GM18868 (cell line): ENCODE results near the gene SLC12A7.
"Not testable (repeated sequence)": the region's sequence is repeated elsewhere in the genome, so short reads cannot be mapped to it uniquely, and the experiment has no call there.

Experiments
- ATAC-seq: cut with Tn5 transposase; IDR thresholded peaks from one replicate; pipeline ENCODE4 v1.9.1; 2021; ENCODE audit warnings: mild to moderate bottlenecking, moderate library complexity; ENCODE audit not compliant: unreplicated experiment

SLC12A7 gene

DNA sequence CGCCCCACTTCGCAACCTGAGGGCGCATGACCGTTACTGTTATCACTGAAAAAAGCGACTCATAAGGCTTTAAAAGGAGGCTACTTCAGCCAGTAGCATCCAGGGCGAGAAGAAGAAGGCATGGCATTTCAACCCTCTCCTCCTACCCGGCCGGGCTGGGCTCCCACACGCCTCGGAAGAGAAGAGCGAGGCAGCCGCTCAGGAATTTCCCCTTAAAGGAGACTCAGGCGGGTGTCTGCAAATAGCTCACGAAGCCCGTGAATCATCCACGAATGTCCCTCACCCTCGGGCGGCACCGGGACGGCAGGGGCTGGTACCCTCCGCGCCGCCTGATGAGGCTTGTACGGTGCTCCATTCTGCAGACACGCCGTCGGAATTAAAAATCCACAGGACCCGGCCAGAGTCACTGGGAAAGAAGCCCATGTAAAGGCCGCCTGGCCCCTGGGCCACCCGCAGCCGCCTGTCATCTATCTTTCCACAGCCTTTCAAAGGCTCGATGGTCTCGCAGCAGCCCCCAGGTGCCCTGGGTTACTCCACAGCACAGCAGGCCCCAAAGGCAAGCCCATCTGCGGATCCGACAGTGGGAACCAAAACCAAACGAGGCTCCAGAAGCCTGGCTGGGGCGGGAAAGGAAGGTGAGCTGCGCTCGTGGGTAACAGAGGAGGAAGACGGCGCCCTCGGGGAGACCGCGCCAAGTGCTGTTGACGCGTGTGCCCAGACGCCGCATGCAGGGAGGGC lies 11.8 kb downstream of the SLC12A7 start:
- no peak for ATAC-seq

DNA sequence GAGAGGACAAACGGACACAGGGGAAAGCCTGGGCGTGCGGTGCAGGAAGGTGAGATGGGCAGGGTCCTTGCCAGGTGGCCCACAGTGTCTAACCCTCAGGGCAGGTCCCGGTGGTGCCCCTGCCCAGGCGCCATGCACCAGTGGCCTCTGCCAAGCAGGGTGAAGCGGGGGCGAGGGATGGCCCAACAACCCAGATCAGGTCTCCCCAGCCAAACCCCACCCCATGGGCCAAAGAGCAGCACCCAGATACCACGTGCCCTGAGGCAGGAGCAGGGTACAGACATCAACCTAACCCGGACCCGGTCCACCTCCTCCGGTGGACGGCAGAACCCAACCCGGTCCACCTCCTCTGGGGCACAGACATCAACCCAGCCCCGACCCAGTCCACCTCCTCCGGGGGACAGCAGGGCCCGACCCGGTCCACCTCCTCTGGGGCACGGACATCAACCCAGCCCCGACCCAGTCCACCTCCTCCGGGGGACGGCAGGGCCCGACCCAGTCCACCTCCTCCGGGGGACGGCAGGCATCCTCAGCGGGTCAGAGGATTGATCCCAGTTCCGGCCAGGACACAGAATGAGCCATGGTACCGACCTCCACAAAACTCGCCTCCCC lies 12.8 kb downstream of the SLC12A7 start:
- no peak for ATAC-seq

DNA sequence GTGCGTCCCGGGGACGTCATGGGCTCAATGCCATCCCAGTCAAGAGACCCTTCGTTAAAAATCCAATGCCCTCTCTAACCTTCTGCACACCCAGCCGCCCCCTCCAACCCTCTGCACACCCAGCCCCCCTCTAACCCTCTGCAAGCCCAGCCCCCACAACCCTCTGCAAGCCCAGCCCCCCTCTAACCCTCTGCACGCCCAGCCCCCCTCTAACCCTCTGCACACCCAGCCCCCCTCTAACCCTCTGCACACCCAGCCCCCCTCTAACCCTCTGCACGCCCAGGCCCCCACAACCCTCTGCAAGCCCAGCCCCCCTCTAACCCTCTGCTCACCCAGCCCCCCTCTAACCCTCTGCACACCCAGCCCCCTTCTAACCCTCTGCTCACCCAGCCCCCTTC lies 13.9 kb downstream of the SLC12A7 start:
- ATAC-seq: not testable (repeated sequence)

DNA sequence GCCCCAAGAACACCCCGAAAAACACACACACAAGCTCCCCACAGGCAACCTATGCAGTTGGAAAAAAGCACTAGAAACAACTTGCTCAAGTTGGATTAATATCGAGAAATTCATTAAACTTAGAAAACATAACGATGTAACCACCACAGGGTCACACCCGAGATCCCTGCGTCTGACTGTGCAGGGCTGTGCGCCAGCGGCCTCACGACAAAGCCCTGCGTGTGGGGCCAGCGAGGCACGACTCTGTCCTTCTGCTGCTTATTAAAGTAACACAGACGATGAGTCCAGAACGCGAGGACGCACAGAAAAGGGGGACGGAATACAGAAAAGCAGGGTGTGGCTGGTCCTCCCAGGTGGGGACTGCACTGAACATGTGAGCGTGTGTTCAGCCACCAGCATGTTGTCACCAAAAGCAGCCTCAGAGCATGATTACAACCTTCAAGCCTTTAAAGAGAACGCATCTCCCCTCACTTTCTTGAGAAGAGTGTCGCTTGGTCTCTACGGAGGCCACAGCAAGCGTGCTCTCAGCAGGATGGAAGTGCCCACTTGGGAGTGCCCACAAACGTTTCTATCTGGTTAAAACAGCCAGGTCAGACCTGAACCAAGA lies 14.4 kb downstream of the SLC12A7 start:
- no peak for ATAC-seq

DNA sequence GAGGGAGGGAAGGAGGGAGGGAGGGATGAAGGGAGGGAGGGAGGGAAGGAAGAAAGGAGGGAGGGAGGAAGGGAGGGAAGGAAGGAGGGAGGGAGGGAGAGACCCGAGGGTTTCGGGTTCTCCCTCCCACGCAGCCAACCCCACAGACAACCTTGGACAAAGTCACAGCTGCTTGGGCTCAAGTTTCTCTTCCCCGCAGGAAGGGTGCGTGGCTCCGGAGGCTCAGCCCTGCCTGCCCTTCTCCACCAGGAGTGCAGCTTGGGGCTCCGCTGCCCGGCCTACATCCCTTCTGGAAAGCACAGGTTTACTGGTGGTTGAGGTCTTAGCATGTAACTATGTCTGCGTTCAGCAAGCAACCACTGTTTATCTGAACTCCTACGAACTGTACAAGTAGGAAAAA lies 15.0 kb downstream of the SLC12A7 start:
- ATAC-seq: no peak

DNA sequence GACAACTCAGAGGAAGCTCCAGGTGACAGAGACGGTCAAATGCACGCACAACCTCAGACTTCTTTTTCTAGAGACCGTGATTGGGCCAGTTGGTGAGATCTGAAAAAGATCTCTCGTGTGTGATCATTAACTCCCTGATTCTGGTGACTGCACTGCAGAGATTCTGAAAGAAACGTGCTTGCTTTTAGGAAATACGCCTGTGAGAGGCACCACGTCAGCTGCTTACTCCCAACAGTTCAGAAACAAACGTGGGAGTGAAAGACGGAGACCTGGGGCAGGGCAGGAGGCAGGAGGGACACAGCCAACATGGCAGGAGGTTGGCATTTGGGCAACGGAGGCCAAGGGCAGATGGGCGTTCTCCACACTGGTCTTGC lies 15.9 kb downstream of the SLC12A7 start:
- ATAC-seq: no peak

DNA sequence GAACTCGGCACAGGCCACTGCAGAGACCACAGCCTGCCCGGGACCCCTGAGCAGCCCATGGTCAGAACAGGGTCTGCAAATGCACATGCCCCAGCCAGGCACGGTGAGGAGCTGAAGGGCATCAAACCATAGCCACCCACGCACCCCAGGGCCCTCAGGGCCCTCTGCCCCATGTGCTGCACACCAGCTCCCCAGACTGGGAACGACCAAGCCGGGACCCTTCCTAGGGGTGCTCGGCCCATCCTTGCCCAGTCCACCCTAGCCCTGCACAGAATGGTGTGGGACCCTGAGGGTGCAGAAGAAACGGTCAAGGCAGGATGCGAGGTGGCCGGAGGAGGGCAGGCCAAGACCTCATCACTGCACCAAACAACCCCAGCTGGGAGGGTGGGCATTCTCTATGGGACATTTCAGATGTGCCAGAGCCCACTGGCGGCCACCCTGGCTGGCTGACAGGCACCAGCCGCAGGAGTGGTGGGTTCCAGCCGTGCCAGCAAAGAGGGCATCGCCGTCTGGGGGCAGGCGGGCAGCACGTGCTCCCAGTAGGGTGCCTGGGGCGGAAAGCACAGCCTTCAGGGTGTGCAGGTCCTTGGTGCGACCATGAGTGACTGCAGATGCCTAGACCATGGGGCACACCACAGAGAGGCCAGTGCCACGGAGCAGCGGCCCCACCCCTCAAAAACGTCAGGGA lies 16.4 kb downstream of the SLC12A7 start:
- ATAC-seq: no peak

DNA sequence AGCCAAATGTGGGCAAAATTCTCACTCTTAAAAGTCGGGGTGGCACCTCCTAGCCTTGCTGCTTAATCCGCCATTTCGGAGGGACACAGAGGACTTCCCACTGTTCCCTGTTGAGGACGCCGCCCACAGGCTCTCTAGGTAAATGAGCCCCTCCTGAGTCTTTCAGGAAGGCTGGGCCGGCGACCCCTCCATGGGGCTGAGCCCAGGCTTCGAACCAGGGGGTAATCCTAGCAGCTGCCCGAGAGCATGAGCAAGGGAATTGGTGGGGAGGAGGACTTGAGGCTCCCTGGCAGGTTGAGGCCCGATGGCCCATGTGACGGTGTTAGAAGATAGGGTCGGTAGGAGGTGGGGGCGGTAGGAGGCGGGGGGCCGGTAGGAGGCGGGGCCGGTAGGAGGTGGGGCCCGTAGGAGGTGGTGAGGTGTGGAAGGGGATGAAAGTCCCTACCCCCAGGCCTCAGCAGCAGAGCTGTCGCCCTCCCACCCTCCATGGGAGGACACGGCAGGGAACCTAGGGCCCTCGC lies 17.1 kb downstream of the SLC12A7 start:
- no peak for ATAC-seq

DNA sequence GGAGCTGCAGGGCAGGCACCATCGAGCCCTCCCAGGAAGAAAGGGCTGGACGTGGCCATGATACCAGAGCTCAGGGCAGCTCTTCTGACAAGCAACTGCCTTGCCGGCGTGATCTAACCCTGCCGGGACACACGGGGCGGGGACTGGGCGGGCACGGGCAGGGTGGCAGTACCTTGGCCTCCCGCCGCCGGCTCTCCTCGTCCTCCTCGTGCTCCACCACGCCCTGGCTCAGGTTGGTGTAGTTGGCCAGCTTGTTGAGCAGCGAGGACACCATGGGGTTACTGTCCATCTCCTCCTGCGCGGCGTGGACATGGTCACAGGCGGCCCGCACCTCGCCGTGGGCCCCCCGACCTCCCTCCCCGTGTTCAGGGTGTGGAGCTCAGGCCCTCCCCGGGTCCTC lies 18.5 kb downstream of the SLC12A7 start:
- no peak for ATAC-seq

DNA sequence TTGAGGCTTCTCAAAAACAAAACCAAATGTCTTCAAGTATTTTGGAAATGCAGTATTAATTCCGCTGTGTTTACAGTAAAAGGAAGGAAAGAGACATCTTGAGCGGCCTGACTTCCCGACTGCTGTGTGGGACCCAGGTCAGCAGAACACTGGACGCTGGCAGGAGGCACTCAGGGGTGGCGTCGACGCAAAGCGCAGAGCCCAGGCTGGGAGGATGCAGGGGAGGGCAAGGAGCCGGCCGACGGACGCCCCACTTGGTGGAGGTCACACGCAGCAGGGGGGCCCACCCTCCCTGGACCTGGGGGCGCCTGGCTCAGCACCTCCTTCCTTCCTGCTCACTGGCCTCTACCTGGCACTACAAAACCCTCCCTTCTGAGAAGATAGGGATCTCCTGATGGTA lies 19.7 kb downstream of the SLC12A7 start:
- no peak for ATAC-seq

DNA sequence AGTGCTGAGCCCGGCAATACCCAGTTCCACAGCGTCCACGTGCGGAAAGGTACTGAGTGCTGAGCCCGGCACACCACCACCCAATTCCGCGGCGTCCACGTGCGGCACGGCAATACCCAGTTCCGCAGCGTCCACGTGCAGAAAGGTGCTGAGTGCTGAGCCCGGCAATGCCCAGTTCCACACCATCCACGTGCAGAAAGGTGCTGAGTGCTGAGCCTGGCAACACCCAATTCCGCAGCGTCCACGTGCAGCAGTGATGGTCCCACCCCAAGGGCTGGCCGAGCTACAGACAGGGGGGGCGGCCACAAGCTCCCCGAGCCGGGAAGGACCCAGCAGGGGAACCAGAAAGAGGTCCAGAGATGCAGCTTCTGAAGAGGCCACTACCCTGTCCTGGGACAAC lies 20.2 kb downstream of the SLC12A7 start:
- ATAC-seq: no peak

DNA sequence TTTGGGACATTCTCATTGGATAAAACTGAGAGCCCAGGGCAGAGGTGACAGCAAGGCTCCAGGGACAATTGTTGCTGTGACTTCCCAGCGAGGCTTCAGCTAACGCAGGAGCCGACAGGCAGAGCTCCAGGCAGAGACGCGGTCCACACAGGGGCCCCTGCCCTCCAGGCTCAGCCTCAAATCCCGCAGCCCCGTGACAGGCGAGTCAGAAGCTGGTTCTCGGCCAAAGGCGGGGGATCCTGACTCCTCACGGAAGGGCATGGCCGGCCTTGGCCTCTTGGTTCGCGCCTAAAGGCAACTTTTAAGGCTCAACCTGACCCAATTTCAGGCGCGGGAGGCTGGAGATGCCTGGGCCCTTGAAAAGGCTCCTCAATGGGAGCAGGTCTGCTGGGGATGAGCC lies 21.3 kb downstream of the SLC12A7 start:
- ATAC-seq: no peak

DNA sequence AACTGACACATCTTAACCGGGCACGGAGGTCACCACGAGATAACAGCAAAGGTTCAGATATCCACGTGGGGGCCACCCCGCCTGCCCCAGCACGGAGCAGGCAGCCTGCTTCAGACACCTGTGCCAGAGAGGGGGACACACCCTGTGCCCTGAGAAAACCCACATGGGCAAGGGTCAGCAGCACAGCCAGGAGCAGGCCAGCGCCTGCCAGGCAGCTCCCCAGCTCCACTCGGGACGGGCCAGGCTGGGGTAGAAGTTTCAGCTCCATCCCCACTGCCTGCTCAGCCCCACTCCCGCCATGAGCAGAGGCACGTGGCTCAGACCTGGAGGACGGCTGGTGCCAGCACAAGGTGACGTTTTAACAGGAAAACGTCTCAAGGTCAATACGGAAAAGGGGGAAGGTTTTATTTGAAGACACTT lies 22.2 kb downstream of the SLC12A7 start:
- ATAC-seq: no peak

DNA sequence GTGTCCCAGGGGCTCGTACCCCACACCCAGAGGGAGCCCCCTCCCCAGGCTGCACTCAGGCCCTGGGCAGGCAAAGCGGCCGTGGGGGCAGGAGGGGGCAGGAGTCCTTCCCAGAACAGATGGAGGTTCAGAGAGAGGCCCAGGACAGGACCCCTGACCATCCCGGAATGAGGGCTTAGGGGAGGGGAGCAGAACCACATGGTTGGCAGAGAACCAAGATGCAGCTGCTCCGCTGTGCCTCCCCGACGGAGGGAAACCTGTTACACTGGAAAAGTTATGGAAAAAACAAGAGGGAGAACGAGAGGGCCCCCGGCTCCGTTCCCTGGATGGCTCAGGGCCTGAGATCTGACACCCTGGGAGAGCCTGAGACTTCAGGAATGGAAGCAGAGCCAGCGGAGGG lies 22.7 kb downstream of the SLC12A7 start:
- no peak for ATAC-seq

DNA sequence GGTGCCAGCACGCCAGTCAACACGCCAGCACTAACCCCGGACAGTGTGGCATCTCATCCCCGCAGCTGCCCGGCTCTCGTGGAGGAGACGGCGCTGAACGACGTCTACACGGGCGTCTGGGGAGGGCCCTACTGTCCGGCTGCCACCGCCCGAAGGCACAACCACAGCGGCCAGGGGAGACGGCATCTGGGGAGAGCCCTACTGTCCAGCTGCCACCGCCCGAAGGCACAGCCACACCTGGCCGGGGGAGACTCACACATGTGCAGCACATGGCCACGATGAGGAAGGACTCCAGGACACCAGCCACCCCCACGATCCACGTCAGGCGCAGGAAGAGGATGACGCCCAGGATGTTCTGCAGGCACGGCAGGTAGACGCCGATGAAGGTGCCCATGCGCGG lies 23.1 kb downstream of the SLC12A7 start:
- no peak for ATAC-seq

DNA sequence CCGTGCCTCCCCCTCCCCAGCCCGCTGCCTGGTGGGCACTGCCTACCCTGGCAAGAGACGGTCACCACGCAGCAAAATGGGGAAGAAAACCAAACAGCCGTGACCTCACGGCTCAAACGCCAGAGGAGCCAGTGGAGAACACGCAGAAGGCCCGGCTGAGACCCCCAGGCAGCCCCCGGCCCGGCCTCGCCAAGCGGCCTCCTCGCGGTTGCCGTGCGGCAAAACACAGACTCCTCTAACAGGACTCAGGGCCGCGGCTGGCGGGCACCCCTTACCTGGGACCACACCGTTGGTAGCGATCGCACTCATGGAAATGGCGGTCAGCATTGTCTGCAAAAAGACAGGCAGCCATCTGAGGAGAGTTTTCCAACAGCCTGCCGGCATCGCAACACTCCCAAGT lies 23.8 kb downstream of the SLC12A7 start:
- no peak for ATAC-seq

DNA sequence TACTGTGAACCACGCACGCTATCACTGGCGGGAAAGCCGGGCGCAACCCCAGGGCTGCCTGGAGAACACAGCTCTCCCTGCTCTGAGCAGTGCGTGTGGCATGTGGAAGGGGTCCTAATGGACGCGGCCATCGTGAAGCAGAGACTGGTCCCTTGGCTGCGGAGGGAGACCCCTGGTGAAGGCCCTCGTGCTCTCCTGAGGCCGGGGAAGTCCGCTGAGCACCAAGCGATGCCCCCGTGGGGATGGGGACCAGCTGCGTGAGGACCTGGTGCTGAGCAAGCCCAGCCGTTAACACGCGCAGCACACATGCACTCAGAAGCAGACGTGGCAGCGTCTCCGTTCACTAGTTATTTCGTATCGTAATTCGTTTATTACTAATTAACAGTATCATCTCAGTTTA lies 24.4 kb downstream of the SLC12A7 start:
- no peak for ATAC-seq

DNA sequence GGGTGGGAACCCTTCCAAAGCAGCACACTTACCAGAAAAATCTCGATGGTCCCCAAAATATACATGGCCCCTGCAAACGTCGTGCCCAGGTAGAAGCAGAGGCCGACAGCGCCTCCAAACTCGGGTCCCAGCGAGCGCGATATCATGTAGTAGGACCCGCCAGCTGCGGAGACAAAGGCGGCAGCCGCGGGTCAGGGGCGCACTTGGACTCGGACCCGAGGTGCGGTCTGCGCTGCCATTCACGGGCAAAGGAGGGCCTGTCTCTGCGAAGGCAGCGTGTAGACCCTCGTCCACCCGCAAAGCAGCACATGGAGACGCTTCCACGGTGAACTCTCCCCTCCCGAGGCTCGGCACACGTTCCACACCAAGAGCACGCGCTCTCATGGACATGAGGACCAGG lies 25.0 kb downstream of the SLC12A7 start:
- no peak for ATAC-seq

DNA sequence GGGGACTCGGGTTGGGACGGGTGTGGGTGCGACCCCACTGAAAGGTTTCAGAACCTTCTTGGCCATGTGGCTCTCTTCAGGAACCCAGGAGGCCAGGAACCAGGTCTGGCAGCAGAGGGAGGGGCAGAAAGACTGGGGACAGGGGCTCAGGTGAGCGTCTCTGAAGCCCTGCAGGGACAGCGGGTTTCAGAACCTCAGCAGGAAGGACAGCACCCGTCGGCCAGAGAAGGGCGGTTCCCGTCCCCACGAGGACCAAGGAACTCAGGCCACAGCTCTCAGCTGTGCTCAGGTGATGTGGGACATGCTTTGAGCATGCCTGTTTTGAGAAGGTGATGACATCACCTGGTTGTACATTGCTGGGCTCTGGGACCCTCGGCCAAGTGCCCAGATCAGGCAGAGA lies 25.7 kb downstream of the SLC12A7 start:
- no peak for ATAC-seq

DNA sequence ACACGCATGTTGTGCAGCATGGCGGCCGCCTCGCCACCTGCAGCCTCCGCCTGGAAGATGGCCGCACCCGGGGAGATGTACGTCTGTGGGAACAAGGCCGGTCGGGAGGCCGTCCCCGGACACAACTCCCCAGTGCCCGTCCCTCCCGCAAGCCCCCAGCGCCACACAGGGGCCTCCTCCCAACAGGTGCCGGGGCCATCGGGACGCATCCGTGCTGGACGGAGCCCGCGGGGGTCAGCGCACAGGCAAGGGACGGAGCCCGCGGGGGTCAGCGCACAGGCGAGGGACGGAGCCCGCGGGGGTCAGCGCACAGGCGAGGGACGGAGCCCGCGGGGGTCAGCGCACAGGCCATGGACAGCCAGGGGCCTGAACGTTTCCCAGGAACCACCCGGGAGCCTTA lies 26.5 kb downstream of the SLC12A7 start:
- no peak for ATAC-seq

DNA sequence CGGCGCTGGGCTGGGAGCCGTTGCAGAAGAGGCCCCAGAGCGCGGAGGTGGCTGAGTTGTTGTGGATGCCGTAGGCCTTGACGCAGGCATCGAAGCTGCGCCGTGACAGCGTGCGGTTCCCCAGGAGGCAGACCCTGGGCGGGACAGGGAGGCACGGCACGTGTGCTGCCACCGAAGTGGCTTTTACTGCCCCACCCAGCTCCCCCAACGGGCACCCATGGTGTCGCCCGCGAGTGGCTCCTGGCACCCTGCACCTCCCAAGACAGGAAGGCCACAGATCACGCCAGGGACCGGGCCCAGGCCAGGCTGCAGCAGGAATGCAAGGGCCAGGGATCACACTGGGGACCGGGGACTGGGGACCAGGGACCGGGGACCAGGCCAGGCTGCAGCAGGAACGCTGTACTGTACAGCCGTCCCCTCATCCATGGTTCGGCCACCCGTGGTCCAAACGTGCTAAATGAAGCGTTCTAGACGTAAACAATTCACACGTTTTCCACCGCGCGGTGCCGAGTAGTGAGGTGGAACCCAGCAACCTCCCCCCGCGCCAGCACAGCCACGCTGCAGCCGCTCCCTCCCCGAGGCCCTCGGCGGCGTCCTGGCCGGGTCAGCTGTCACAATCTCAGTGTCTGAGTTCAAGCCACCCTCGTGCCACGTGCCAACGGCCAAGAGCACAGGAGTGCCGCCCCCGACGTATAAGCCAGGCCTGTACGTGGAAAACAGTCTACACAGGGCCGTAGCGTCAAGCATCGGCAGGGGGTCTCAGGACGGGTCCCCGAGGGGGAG lies 27.8 kb downstream of the SLC12A7 start:
- ATAC-seq: no peak
